VCaP (cell line): ENCODE data around the gene LTBP1.
"Not testable (repeated sequence)": the region's sequence is repeated elsewhere in the genome, so short reads cannot be mapped to it uniquely, and the experiment has no call there.

Experiments used
- H3K27ac ChIP-seq: fragments of 450-650 bp; 2 replicates; pipeline ENCODE4 v1.5.1; 2017
- TF ChIP-seq, protein P1 (sequence below): fragments of 450-650 bp; conservative IDR thresholded peaks from 2 replicates; pipeline ENCODE4 v1.5.1; 2017; ENCODE audit warnings: mild to moderate bottlenecking, moderate library complexity

The LTBP1 gene

DNA sequence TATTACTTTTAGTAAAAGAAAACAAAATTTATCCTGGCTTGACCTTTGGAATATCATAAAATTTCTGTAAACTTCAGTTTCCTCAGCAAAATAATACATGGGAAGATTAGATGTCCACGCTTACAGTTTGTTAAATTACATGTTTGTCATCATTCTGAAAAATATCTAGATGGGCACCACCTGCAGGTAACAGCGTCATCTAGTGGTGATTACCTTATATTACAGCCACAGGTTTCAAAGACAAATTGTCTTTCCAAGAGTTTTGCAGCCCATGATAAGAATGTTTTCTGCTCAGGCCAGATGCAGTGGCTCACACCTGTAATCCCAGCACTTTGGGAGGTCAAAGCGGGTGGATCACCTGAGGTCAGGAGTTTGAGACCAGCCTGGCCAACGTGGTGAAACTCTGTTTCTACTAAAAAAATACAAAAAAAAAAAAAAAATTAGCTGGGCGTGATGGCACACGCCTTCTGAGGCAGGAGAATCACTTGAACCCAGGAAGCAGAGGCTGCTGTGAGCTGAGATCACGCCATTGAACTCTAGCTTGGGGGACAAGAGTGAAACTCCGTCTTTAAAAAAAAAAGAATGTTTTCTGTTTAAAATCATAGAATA is 433.4 kb downstream of the LTBP1 start:
- TF ChIP-seq, protein P1, sequence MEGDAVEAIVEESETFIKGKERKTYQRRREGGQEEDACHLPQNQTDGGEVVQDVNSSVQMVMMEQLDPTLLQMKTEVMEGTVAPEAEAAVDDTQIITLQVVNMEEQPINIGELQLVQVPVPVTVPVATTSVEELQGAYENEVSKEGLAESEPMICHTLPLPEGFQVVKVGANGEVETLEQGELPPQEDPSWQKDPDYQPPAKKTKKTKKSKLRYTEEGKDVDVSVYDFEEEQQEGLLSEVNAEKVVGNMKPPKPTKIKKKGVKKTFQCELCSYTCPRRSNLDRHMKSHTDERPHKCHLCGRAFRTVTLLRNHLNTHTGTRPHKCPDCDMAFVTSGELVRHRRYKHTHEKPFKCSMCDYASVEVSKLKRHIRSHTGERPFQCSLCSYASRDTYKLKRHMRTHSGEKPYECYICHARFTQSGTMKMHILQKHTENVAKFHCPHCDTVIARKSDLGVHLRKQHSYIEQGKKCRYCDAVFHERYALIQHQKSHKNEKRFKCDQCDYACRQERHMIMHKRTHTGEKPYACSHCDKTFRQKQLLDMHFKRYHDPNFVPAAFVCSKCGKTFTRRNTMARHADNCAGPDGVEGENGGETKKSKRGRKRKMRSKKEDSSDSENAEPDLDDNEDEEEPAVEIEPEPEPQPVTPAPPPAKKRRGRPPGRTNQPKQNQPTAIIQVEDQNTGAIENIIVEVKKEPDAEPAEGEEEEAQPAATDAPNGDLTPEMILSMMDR: peak; percentile 87
- no peak overlapping the region for H3K27ac ChIP-seq

DNA sequence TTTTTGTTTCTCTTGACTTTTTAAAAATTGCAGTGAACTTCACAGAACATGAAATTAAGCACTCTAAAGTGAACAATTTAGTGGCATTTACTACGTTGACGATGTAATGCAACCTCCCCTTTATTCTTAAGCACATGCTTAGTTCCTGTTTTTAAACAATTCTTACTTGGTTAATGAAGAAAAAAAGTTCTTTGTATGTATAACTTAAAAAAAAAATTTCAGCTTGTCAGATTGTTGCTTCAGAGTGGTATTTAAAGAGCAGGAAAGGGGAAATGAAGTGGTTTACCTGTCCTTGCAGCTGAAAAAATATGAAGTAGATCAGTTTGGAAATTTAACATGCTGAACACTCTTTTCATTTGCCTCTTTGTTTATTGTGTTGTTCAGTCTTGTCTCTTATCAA is 434.0 kb downstream of the LTBP1 start:
- no peak overlapping the region for H3K27ac ChIP-seq
- TF ChIP-seq, protein P1: no peak

DNA sequence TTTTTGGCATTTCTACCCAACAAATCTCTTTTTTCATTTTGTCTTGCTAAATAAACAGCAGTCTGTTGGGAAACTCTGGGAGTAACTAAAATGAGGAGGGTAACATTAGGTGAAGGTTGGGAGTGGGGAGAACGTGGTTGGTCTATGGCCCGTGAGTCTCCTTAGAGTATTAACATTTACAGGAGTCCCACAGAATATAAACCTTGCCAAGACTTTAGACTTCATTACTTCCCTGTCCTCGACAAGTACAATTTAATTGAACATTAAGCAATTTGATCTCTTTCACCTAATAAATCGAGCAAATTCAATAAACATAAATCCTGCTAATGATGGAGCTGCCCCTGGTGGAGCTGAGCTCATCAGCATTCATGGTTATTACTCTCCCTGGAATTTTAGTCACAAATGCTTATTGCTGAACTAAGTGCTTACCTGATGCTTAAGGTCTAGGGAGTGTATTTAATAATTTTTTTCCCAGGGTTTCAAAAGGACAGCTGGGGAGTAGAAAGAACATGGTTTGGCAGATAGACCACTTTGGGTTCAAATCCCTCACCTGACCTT is 434.6 kb downstream of the LTBP1 start:
- TF ChIP-seq, protein P1: no peak
- H3K27ac ChIP-seq: no peak overlapping the region

DNA sequence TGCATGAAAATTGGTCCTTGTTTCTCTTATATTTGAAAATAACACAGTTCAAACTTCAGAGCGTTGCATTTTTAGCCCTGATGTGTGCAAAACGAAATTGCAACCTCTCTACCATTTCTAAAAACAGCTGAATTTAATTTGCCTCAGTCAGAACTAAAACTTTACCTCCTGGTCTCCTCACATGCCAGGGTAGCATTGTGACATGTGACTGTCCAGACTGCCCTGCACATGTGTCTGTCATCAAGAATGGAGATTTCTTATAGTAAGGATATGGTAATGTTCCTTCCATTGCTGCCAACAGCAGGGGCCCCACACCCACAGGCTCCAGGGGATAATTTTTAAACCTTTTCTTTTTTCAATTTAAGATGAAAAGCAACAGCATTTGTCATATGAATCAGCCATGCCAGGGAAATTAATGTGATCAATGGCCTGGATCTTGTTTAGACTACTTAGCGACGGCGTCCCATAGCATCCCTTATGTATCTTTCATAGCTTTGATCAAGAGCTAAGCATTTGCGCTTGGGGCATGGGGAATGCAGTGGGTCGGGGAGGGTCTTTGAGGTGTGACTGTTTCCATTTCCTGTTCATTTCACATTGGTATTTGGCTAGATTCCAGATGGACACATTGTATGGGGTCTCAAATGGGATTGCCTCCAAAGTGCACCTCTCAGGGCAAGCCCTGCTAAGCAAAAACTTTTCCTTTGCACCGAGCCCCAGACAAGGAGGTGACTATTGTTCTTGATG is 437.3 kb downstream of the LTBP1 start:
- no peak overlapping the region for H3K27ac ChIP-seq
- TF ChIP-seq, protein P1: no peak

DNA sequence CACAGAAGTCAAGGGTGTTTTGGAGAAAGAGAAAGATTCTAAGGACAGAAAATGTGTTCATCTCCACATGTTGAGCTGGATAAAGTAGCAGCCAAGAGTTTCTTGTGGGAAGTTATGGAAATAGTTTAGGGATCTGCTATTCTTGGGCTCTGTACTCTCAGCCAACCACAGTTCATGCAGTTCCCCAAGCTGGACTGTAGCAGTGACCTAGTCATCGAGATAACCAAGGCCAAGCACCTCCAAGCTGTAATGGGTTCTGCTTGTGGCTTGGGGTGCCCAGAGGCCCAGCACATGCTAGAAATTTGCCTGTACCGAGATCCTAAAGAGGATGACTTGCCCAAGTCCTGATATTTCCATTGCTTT is 437.8 kb downstream of the LTBP1 start:
- TF ChIP-seq, protein P1: no peak

DNA sequence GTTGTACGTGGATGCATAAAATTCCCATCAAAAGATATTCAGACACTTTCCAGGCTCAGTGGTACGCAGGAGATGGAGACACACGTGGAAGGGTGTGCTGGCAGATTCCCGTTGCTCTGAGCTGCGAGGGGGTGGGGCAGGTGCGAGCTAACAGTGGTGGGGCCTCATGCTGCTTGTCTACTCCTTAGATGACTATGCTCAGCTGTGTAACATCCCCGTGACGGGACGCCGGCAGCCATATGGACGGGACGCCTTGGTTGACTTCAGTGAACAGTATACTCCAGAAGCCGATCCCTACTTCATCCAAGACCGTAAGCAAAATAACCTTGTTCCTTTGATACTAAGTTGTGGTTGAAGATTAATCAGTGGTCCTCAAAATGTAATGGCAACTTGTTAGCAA is 442.2 kb downstream of the LTBP1 start:
- no peak overlapping the region for H3K27ac ChIP-seq
- TF ChIP-seq, protein P1: no peak

More for the DNA sequence above, 437.8 kb downstream of the LTBP1 start:
- H3K27ac ChIP-seq: no peak overlapping the region

DNA sequence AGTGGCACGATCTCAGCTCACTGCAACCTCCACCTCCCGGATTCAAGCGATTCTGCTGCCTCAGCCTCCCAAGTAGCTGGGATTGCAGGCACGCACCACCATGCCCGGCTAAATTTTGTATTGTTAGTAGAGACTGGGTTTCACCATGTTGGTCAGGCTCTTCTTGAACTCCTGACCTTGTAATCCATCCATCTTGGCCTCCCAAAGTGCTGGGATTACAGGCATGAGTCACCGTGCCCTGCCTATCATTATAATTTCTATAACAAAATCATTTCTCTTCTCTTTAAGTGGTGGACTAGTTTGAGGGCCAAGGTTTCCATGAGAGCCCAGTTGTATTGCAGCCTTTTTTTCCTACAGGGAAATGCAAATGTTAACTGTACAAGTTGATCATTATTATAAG is 442.9 kb downstream of the LTBP1 start:
- not testable (repeated sequence) for H3K27ac ChIP-seq
